Thoracic aorta (tissue), 2 donors: ENCODE results near the gene SH3TC2. TPM values are rescaled to one million over a fixed set of nuclear protein-coding genes. Genes with fewer than 3 reads are reported as not detected.

Source experiments
- ATAC-seq: fragments of 150-250 bp; one replicate; pipeline ENCODE4 v1.8.0; 2017; ENCODE audit warnings: low read depth; ENCODE audit not compliant: insufficient number of reproducible peaks, low FRiP score
- DNase-seq: peaks from one replicate; pipeline ENCODE4 v3.0.0-alpha.2; 2020; ENCODE audit warnings: low spot score
- H3K27ac ChIP-seq, 2 donors: fragments of 200-600 bp; sonication (generic); 1 replicate in 1 of 2; 2 replicates in 1 of 2; pipeline ENCODE4 v1.5.1; 2016; ENCODE audit warnings: mild to moderate bottlenecking in 2 of 2, moderate library complexity in 2 of 2
- H3K27me3 ChIP-seq: fragments of 200-600 bp; sonication (generic); replicated peaks from 2 replicates; pipeline ENCODE4 v1.6.0; 2016; ENCODE audit warnings: mild to moderate bottlenecking; ENCODE audit not compliant: insufficient read depth
- H3K36me3 ChIP-seq: fragments of 200-600 bp; sonication (generic); one replicate; pipeline ENCODE4 v1.5.1; 2016
- H3K4me1 ChIP-seq, 2 donors: fragments of 200-600 bp; sonication (generic); 1 replicate in 1 of 2; 2 replicates in 1 of 2; pipeline versions ENCODE4 v1.5.1 to v1.6.0; 2016; ENCODE audit warnings: low read depth in 2 of 2, mild to moderate bottlenecking in 1 of 2; ENCODE audit not compliant: control insufficient read depth in 1 of 2
- H3K4me3 ChIP-seq: fragments of 200-600 bp; sonication (generic); 2 replicates; pipeline ENCODE4 v1.5.1; 2016; ENCODE audit warnings: mild to moderate bottlenecking
- H3K9me3 ChIP-seq: fragments of 200-600 bp; sonication (generic); 2 replicates; pipeline ENCODE4 v1.5.1; 2016
- total RNA-seq, 2 donors: library from RNA; depleted of rRNA; stranded (reverse); fragments of >200 nt; gene quantifications; one replicate each; pipeline versions ENCODE4 v1.1.0 to v1.2.3, GENCODE V29; 2016
- TF ChIP-seq, protein P1 (sequence below): fragments of 200-600 bp; sonication (generic); IDR thresholded peaks from one replicate; pipeline ENCODE4 v1.5.1; 2019; ENCODE audit warnings: antibody characterized with exemption

The SH3TC2 gene
- total RNA-seq, 2 donors from 2014 or later = 1.1 to 1.9 TPM

DNA sequence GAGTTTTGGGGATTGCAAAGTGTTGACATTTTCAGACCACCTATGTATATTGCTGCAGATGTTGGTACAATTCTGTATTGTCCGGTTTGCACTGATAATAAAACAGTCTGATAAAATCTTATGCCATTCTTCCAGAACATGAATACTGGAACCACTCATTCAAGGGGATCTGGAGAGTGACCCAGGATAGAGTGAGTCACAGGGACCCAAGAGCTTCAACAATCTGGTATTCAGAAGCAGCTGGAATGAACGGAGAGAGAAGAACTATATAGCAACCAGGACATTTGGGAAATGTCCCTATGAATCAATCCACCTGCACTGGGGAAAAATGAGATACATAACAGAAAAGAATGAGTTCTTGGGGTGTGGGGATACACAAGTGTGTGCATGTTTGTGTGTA, 73.3 kb downstream of the SH3TC2 start:
- Histone ChIP-seq H3K27ac (no peak overlapping the region), H3K36me3 (no peaks in the 10 kb centered on the region), H3K9me3 (no peaks in the 10 kb centered on the region), H3K4me3 (no peak overlapping the region), H3K27me3 (no peaks in the 10 kb centered on the region), H3K4me1 (no peaks in the 10 kb centered on the region)
- DNase-seq = no peak
- ATAC-seq = no peak
- TF ChIP-seq, protein P1, sequence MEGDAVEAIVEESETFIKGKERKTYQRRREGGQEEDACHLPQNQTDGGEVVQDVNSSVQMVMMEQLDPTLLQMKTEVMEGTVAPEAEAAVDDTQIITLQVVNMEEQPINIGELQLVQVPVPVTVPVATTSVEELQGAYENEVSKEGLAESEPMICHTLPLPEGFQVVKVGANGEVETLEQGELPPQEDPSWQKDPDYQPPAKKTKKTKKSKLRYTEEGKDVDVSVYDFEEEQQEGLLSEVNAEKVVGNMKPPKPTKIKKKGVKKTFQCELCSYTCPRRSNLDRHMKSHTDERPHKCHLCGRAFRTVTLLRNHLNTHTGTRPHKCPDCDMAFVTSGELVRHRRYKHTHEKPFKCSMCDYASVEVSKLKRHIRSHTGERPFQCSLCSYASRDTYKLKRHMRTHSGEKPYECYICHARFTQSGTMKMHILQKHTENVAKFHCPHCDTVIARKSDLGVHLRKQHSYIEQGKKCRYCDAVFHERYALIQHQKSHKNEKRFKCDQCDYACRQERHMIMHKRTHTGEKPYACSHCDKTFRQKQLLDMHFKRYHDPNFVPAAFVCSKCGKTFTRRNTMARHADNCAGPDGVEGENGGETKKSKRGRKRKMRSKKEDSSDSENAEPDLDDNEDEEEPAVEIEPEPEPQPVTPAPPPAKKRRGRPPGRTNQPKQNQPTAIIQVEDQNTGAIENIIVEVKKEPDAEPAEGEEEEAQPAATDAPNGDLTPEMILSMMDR = no peak

DNA sequence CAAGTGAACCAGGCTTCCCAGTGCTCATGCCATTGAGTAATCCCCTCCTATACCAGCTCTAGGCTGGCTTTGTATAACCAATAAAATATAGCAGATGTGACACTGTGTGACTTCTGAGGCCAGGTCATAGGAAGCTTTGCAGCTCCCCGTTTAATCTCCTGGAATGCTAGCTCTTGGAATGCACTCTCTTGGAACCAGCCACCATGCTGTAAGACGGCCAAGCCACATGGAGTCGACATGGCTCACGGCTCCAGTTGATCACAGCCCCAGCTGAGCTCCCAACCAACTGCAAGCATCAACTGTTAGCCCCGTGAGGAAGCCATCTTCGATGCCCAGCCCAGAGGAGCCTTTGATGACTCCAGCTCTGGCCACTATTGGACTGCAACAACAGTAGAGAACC, 74.5 kb downstream of the SH3TC2 start:
- H3K27me3 ChIP-seq = no peaks in the 10 kb centered on the region
- H3K4me3 ChIP-seq = no peak overlapping the region
- no peaks in the 10 kb centered on the region for H3K4me1 ChIP-seq
- no peak overlapping the region for H3K27ac ChIP-seq
- no peak for DNase-seq
- no peaks in the 10 kb centered on the region for H3K36me3 ChIP-seq
- ATAC-seq = no peak
- TF ChIP-seq, protein P1 = no peak
- no peaks in the 10 kb centered on the region for H3K9me3 ChIP-seq

DNA sequence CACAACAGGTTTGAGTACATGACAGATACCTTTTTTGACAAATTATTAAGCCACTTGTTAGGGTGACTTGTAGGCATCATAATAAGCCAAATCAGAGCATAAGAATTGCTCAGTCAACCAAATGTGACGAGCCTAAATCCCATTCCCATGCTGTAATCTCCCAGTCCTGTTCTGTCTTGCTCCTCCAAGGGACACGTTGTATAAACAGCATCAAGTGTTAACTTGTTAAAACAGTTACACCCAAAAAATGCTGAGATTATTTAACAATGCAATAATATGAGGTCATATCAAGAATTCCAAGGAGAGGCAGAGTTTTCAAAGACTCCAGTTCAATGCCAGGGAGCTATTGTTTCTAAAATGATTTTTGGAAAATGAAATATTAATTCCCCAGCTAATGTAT, 76.2 kb downstream of the SH3TC2 start:
- DNase-seq (no peak), ATAC-seq (no peak)
- TF ChIP-seq, protein P1 = no peak
- H3K36me3 ChIP-seq = no peaks in the 10 kb centered on the region
- H3K4me1 ChIP-seq = no peaks in the 10 kb centered on the region
- H3K27ac ChIP-seq = no peak overlapping the region
- no peak overlapping the region for H3K4me3 ChIP-seq
- no peaks in the 10 kb centered on the region for H3K9me3 ChIP-seq
- H3K27me3 ChIP-seq = no peaks in the 10 kb centered on the region

DNA sequence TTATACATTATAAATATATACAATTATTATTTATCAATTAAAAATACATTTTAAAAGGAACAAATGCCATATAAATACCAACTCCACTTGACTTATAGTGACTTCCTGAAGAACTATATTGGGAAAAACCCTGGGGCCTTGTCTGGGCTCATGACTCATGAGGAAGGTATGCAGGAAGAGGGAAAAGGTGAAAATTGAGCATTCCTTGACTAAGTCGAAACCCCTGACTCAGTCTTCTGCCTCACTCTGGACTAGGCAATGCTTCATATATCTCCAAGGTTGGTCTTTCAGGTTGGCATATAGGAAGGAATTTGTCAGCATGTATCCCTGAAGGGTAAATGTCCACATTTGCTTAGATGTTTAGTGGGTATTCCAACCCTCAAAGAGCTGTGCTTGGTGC, 78.5 kb downstream of the SH3TC2 start:
- H3K36me3 ChIP-seq = no peaks in the 10 kb centered on the region
- no peak for ATAC-seq
- no peaks in the 10 kb centered on the region for H3K9me3 ChIP-seq
- no peak overlapping the region for H3K27ac ChIP-seq
- TF ChIP-seq, protein P1 = no peak
- no peak overlapping the region for H3K4me3 ChIP-seq
- H3K27me3 ChIP-seq = no peaks in the 10 kb centered on the region
- no peak for DNase-seq
- no peaks in the 10 kb centered on the region for H3K4me1 ChIP-seq

DNA sequence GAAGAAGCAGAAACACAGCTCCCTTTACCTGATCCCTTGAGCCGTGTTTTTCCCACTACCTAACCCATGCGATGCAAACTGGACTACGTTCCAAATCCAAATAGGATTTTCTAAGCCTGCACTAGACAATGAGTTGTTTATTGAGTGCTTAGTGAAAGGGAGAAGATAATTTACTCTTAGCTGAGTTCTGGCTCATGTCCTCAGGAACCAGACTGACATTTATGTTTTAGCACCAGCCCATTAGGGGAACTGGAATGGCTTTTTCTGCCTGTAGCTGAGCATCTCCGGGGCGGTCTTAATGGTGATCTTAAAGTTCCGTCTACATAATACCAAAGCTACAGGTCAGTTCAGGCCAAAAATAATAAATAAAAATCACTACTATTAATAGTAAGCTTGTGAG, 81.5 kb downstream of the SH3TC2 start:
- no peak for ATAC-seq
- Histone ChIP-seq H3K4me1 (peaks cover 4 to 7% of the 10 kb centered on the region in 2 donors), H3K27me3 (no peaks in the 10 kb centered on the region), H3K27ac (no peak overlapping the region), H3K9me3 (no peaks in the 10 kb centered on the region), H3K4me3 (no peak overlapping the region), H3K36me3 (no peaks in the 10 kb centered on the region)
- DNase-seq = no peak
- TF ChIP-seq, protein P1 = no peak
